Liver (tissue), 9 donors: ENCODE results near the gene LRRC45. TPM values are rescaled to one million over a fixed set of nuclear protein-coding genes. Genes with fewer than 3 reads are reported as not detected.
A peak's percentile ranks its signal among the peaks of the same experiment; 100 is the strongest.

Experiments used
- DNase-seq: peaks from one replicate; pipeline ENCODE4 v3.0.0-alpha.2; 2017; ENCODE audit warnings: low spot score
- H3K27ac ChIP-seq, 2 donors: one replicate each; pipeline ENCODE4 v1.7.0; 2013; ENCODE audit warnings: inconsistent platforms in 2 of 2, low read length in 2 of 2, control low read depth in 1 of 2, low read depth in 1 of 2, mild to moderate bottlenecking in 1 of 2
- H3K27me3 ChIP-seq, 4 donors: one replicate each; pipeline versions ENCODE4 v1.6.1 to v1.7.0; 2013; ENCODE audit warnings: low read length in 3 of 4, inconsistent platforms in 1 of 4, mild to moderate bottlenecking in 1 of 4, moderate library complexity in 1 of 4; ENCODE audit not compliant: control insufficient read depth in 4 of 4, insufficient read depth in 4 of 4
- H3K36me3 ChIP-seq, 4 donors: one replicate each; pipeline versions ENCODE4 v1.6.1 to v1.7.0; 2013; ENCODE audit warnings: low read length in 3 of 4, mild to moderate bottlenecking in 3 of 4, low read depth in 1 of 4, moderate library complexity in 1 of 4; ENCODE audit not compliant: control insufficient read depth in 4 of 4, insufficient read depth in 3 of 4
- H3K4me1 ChIP-seq, 4 donors: one replicate each; pipeline versions ENCODE4 v1.6.1 to v1.7.0; 2013; ENCODE audit warnings: low read length in 3 of 4, mild to moderate bottlenecking in 3 of 4, moderate library complexity in 1 of 4; ENCODE audit not compliant: control insufficient read depth in 4 of 4, insufficient read depth in 4 of 4
- H3K4me3 ChIP-seq, 3 donors: one replicate each; pipeline versions ENCODE4 v1.6.1 to v1.7.0; 2013; ENCODE audit warnings: low read length in 3 of 3, control low read depth in 1 of 3, low read depth in 1 of 3, mild to moderate bottlenecking in 1 of 3
- H3K9ac ChIP-seq, 2 donors: one replicate each; pipeline ENCODE4 v1.7.0; 2013; ENCODE audit warnings: low read length in 2 of 2, mild to moderate bottlenecking in 2 of 2, moderate library complexity in 2 of 2, control low read depth in 1 of 2, low read depth in 1 of 2
- H3K9me3 ChIP-seq, 4 donors: one replicate each; pipeline versions ENCODE4 v1.6.1 to v1.7.0; 2013; ENCODE audit warnings: low read length in 3 of 4; ENCODE audit not compliant: control insufficient read depth in 4 of 4
- ATF3 ChIP-seq: IDR thresholded peaks from 2 replicates; pipeline ENCODE4 v1.6.1; 2016; ENCODE audit warnings: antibody characterized with exemption
- CTCF ChIP-seq: fragments of 150-350 bp; IDR thresholded peaks from 2 replicates; pipeline ENCODE4 v1.5.1; 2017; ENCODE audit warnings: improper control_type of control experiment, low read depth, low read length; ENCODE audit not compliant: missing input control
- EGR1 ChIP-seq, 2 donors: IDR thresholded peaks; 2 replicates each; pipeline ENCODE4 v1.6.1; 2016 to 2018; ENCODE audit warnings: antibody characterized with exemption in 2 of 2, low read depth in 2 of 2
- FOXA2 ChIP-seq: IDR thresholded peaks from 2 replicates; pipeline ENCODE4 v1.6.1; 2016; ENCODE audit warnings: antibody characterized with exemption
- GABPA ChIP-seq, 2 donors: IDR thresholded peaks in 1 of 2; conservative IDR thresholded peaks in 1 of 2; 2 replicates each; pipeline ENCODE4 v1.6.1; 2016; ENCODE audit warnings: antibody characterized with exemption in 2 of 2, mild to moderate bottlenecking in 1 of 2, moderate library complexity in 1 of 2
- HNF4A ChIP-seq, 2 donors: conservative IDR thresholded peaks; 2 replicates each; pipeline ENCODE4 v1.6.1; 2016; ENCODE audit warnings: antibody characterized with exemption in 2 of 2, mild to moderate bottlenecking in 2 of 2
- HNF4G ChIP-seq: IDR thresholded peaks from 2 replicates; pipeline ENCODE4 v1.6.1; 2016; ENCODE audit warnings: antibody characterized with exemption
- MAX ChIP-seq: IDR thresholded peaks from 2 replicates; pipeline ENCODE4 v1.6.1; 2016; ENCODE audit warnings: antibody characterized with exemption
- RAD21 ChIP-seq, 2 donors: IDR thresholded peaks; 2 replicates each; pipeline ENCODE4 v1.6.1; 2016; ENCODE audit warnings: antibody characterized with exemption in 2 of 2, mild to moderate bottlenecking in 2 of 2
- REST ChIP-seq: IDR thresholded peaks from 2 replicates; pipeline ENCODE4 v1.6.1; 2016; ENCODE audit warnings: antibody characterized with exemption, mild to moderate bottlenecking
- RXRA ChIP-seq, 2 donors: IDR thresholded peaks; 2 replicates each; pipeline ENCODE4 v1.6.1; 2017 to 2018; ENCODE audit warnings: antibody characterized with exemption in 2 of 2, mild to moderate bottlenecking in 1 of 2
- SP1 ChIP-seq: IDR thresholded peaks from 2 replicates; pipeline ENCODE4 v1.6.1; 2018; ENCODE audit warnings: antibody characterized with exemption, mild to moderate bottlenecking
- TAF1 ChIP-seq: conservative IDR thresholded peaks from 2 replicates; pipeline ENCODE4 v1.6.1; 2016; ENCODE audit warnings: antibody characterized with exemption, mild to moderate bottlenecking
- YY1 ChIP-seq: IDR thresholded peaks from 2 replicates; pipeline ENCODE4 v1.6.1; 2016; ENCODE audit warnings: antibody characterized with exemption, mild to moderate bottlenecking
- WGBS: extraction: QIAGEN DNeasy Blood & Tissue Kit; methylation state at CpG from one replicate; pipeline ENCODE4 v1.1.7; 2013; 5-methylcytosine and 5-hydroxymethylcytosine counted together
- polyA plus RNA-seq, 2 donors: library from polyadenylated mRNA; stranded (reverse) in 1 of 2; unstranded in 1 of 2; fragments of 200-250 nt in 1 of 2; fragments of >200 nt in 1 of 2; fragmentation: Nextera tagmentation in 1 of 2; extraction: Ambion mirVana in 1 of 2; gene quantifications; one replicate each; pipeline versions ENCODE4 v1.2.1 to v1.2.3, GENCODE V29; 2013 to 2015
- total RNA-seq, 2 donors: library from RNA; depleted of rRNA; stranded (reverse); fragments of >200 nt; gene quantifications; one replicate each; pipeline ENCODE4 v1.2.3, GENCODE V29; 2014
- donor health status: healthy.
- donor health status: healthy.
- donor health status: healthy.
- donor health status: healthy.
- donor health status: healthy.

The LRRC45 gene
- total and polyA plus RNA-seq, 4 donors, result 4.0 to 14.1 (median 7.0) TPM

- peaks cover 6 to 27% (median 21%) of the 10 kb centered on the region in 4 donors for H3K4me1 ChIP-seq
- H3K27ac ChIP-seq, result peak overlapping the region; percentile 89 to 96
- peaks cover 0 to 2% (median 0%) of the 10 kb centered on the region in 4 donors for H3K9me3 ChIP-seq
- H3K4me3 ChIP-seq, result peak overlapping the region; percentile 58 to 91 (median 66)
- peak; percentile 44 for DNase-seq
- H3K36me3 ChIP-seq, result peaks cover 0 to 3% (median 0%) of the 10 kb centered on the region in 4 donors
- TF ChIP-seq MAX (peak; percentile 94), HNF4G (no peak), TAF1 (no peak), CTCF (no peak), RXRA (IDR thresholded peaks at IDR 0.05) (peak in 1 of 2 donors; percentile 12), HNF4A (conservative IDR thresholded peaks at IDR 0.05) (no peak), RAD21 (IDR thresholded peaks at IDR 0.05) (peak in 1 of 2 donors; percentile 8), SP1 (peak; percentile 34), FOXA2 (no peak), REST (no peak)
- peak overlapping the region; percentile 63 to 88 for H3K9ac ChIP-seq
- WGBS, result 21% methylated on average over 30 of the region's 30 CpGs
- H3K27me3 ChIP-seq, result no peaks in the 10 kb centered on the region
Observed at GRCh38 chr17:81976332-81977210, 46.5 kb upstream of the LRRC45 start.

- TF ChIP-seq RAD21 (IDR thresholded peaks at IDR 0.05) (no peak), REST (no peak), SP1 (peak; percentile 22), MAX (no peak), EGR1 (IDR thresholded peaks at IDR 0.05; ENCODE audit: low read depth in 2 of 2) (peak in 1 of 2 donors; percentile 29), TAF1 (no peak), ATF3 (no peak), RXRA (IDR thresholded peaks at IDR 0.05) (no peak), GABPA (IDR thresholded peaks at IDR 0.05 in 1 of 2, conservative IDR thresholded peaks at IDR 0.05 in 1 of 2) (peak in 1 of 2 donors; percentile 64), YY1 (peak; percentile 73)
- Histone ChIP-seq H3K9ac (peak within 1 kb of the TSS; percentile 73 to 88), H3K27me3 (no peaks in the 10 kb centered on the region), H3K9me3 (peaks cover 0 to 2% (median 0%) of the 10 kb centered on the region in 4 donors), H3K4me3 (peak within 1 kb of the TSS; percentile 81 to 91 (median 85)), H3K36me3 (peaks cover 0 to 3% (median 0%) of the 10 kb centered on the region in 4 donors), H3K27ac (peak within 1 kb of the TSS; percentile 89 to 96), H3K4me1 (peaks cover 6 to 27% (median 21%) of the 10 kb centered on the region in 4 donors)
- DNase-seq, result peak; percentile 92
- WGBS, result under 1% methylated on average over 76 of the region's 76 CpGs
Observed at GRCh38 chr17:81977211-81977808, 45.8 kb upstream of the LRRC45 start, which contains the start of gene ASPSCR1. TSS of gene ASPSCR1 (plus strand) at chr17:81977629. CDS start at chr17:81977647, 18 bp downstream.
